ENCODE results near the gene PEF1. TPM values are rescaled to one million over a fixed set of nuclear protein-coding genes. Genes with fewer than 3 reads are reported as not detected.
A peak's percentile ranks its signal among the peaks of the same experiment; 100 is the strongest.

PEF1 gene
- total RNA-seq, 4 donors from 2014 or later = 180 to 355 (median 312) TPM

GRCh38 chr1:31646259-31646960, 1.7 kb upstream of the PEF1 start:
- intact Hi-C loops (cut with DNase I) = no loop called here
- peaks cover 53 to 79% of the 10 kb centered on the region in 2 donors for H3K4me1 ChIP-seq
- TF ChIP-seq CTCF (IDR thresholded peaks at IDR 0.05) (no peak), POLR2A (IDR thresholded peaks at IDR 0.05) (no peak)
- WGBS, 2 donors = 96 to 97% methylated on average over 4 of the region's 4 CpGs
- H3K9me3 ChIP-seq = no peaks in the 10 kb centered on the region
- DNase-seq = no peak
- H3K36me3 ChIP-seq = no peaks in the 10 kb centered on the region
- no peaks in the 10 kb centered on the region for H3K27me3 ChIP-seq
- no peak overlapping the region for H3K4me3 ChIP-seq (replicated peaks in 1 of 3)
- H3K27ac ChIP-seq = peak overlapping the region in 2 of 3 donors; percentile 91 to 98

DNA sequence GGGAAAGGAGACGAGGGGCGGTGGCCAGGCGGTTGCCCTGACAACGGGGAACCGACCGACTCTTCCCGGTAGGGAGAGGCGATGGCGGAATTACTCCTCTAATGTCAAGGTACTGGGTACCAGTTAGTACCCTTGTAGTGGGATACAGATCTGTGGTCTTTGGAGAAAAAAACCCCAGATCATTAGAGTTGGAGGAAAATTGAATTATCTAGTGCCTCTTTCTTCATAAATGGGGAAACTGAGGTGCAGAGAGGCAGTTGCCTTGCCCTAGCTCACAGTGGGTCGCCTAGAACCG, 545 bp upstream of the PEF1 start:
- Histone ChIP-seq H3K4me1 (peaks cover 57 to 80% of the 10 kb centered on the region in 2 donors), H3K4me3 (replicated peaks in 1 of 3) (peak overlapping the region; percentile 36 to 94 (median 69)), H3K27me3 (no peaks in the 10 kb centered on the region), H3K36me3 (no peaks in the 10 kb centered on the region), H3K9me3 (no peaks in the 10 kb centered on the region), H3K27ac (peak overlapping the region; percentile 91 to 99 (median 98))
- intact Hi-C loops (cut with DNase I) = no loop called here
- WGBS, 2 donors = 0 to 1% methylated on average over 11 of the region's 11 CpGs
- TF ChIP-seq POLR2A (IDR thresholded peaks at IDR 0.05) (no peak), CTCF (IDR thresholded peaks at IDR 0.05) (no peak)
- DNase-seq = no peak

GRCh38 chr1:31643976-31644559, 608 bp downstream of the PEF1 start:
- Histone ChIP-seq H3K27ac (peak overlapping the region; percentile 91 to 99 (median 98)), H3K27me3 (no peaks in the 10 kb centered on the region), H3K36me3 (no peaks in the 10 kb centered on the region), H3K9me3 (no peaks in the 10 kb centered on the region), H3K4me3 (replicated peaks in 1 of 3) (peak overlapping the region; percentile 69 to 94 (median 70)), H3K4me1 (peaks cover 57 to 80% of the 10 kb centered on the region in 2 donors)
- peak in 1 of 2 donors; percentile 27 for DNase-seq
- intact Hi-C loops (cut with DNase I) = no loop called here
- WGBS, 2 donors = 7% methylated on average over 11 to 13 of the region's 18 CpGs
- TF ChIP-seq CTCF (IDR thresholded peaks at IDR 0.05) (no peak), POLR2A (IDR thresholded peaks at IDR 0.05) (no peak)

DNA sequence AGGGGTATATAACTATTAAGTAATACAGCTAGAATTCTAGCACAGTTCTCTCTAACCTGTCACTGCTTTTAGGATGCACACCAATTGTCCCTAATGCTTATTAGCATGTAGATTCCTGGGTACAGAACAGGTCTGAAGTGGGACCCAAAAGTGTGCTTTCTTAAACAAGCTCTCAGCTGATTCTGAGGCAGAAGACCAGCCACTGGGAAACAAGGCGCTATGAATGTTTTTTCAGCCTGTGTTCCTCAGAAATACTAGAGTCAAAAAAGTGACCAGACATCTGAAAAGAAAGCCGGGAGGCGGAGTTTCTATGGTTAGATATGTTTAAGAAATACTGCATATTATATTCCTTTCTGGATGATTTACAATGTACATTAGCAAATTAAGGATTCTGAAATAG, 1.8 kb downstream of the PEF1 start:
- 53 to 66% methylated on average over 3 of the region's 3 CpGs for WGBS, 2 donors
- peak overlapping the region; percentile 91 to 99 (median 98) for H3K27ac ChIP-seq
- H3K4me3 ChIP-seq (replicated peaks in 1 of 3) = peak overlapping the region in 1 of 3 donors; percentile 14
- peaks cover 59 to 80% of the 10 kb centered on the region in 2 donors for H3K4me1 ChIP-seq
- DNase-seq = peak; percentile 73
- TF ChIP-seq CTCF (IDR thresholded peaks at IDR 0.05) = no peak
- peak in 1 of 2 donors; percentile 57 for TF ChIP-seq POLR2A (IDR thresholded peaks at IDR 0.05)
- H3K27me3 ChIP-seq = no peaks in the 10 kb centered on the region
- H3K36me3 ChIP-seq = no peaks in the 10 kb centered on the region
- intact Hi-C loops (cut with DNase I) = no loop called here
- H3K9me3 ChIP-seq = no peaks in the 10 kb centered on the region

DNA sequence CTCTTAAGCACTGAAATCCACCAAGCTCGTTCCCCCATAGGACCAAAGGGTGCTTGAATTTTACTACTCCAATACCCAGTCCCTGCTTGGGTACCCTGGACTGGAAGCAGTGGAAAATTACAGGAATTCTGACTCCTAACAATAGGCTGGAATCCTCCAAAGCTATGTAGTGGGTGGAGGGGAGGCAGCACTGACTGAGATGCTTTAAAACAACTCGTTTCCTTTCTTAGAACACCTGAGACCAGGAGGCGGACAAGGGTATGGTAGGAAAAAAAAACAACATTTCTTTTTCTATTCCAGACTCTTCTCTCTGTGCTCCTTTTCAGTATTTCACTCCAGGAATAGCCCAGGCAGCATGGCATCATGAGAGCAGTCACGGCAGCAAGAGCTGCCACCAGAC, 2.3 kb downstream of the PEF1 start:
- Histone ChIP-seq H3K4me1 (peaks cover 63 to 80% of the 10 kb centered on the region in 2 donors), H3K4me3 (replicated peaks in 1 of 3) (peak overlapping the region in 1 of 3 donors; percentile 14), H3K36me3 (no peaks in the 10 kb centered on the region), H3K27ac (peak overlapping the region; percentile 91 to 99 (median 98)), H3K27me3 (no peaks in the 10 kb centered on the region), H3K9me3 (no peaks in the 10 kb centered on the region)
- TF ChIP-seq CTCF (IDR thresholded peaks at IDR 0.05) = peak in 2 of 6 experiments; percentile 21 to 26
- TF ChIP-seq POLR2A (IDR thresholded peaks at IDR 0.05) = peak in 1 of 2 donors; percentile 42
- intact Hi-C loops (cut with DNase I) = no loop called here
- DNase-seq = peak; percentile 66 to 69
- 35 to 39% methylated on average over 4 of the region's 4 CpGs for WGBS, 2 donors

Measured in thyroid gland (tissue), 4 donors.